ENCODE measurements around the gene FBRSL1. TPM values are rescaled to one million over a fixed set of nuclear protein-coding genes. Genes with fewer than 3 reads are reported as not detected.

The FBRSL1 gene
- polyA plus RNA-seq, 3 donors, result 0.39 to 28.7 (median 0.74) TPM

DNA sequence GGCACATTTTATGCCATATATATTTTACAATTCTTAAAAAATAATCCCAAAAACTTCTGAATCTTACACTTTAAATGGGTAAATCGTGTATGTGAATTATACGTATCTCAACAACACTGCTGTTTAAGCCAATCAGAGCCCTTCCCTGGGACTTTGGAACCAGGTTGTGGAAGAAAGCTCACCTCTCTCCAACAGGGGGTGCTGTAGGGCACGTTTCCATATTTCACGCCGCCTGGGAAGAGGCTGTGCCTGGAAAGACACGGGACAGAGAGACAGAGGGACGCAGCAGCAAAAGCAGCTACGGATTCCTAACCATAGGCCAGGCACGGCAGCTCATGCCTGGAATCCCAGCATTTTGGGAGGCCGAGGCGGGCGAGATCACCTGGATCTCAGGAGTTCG lies 29.4 kb upstream of the FBRSL1 start:
- Histone ChIP-seq H2AFZ (ENCODE audit: insufficient read depth, low read depth, low read length, poor library complexity, severe bottlenecking) (no peak overlapping the region), H3K79me2 (ENCODE audit: insufficient read depth, low read length) (no peaks in the 10 kb centered on the region), H3K9me3 (replicated peaks in 1 of 2; ENCODE audit: control insufficient read depth in 1 of 2, insufficient read depth in 1 of 2, low read length in 2 of 2) (peaks cover 0 to 6% of the 10 kb centered on the region in 2 donors), H4K20me1 (ENCODE audit: insufficient read depth, low read length) (peaks cover 2% of the 10 kb centered on the region), H3K4me3 (replicated peaks in 1 of 3; ENCODE audit: low read depth in 2 of 3, low read length in 3 of 3) (no peak overlapping the region), H3K4me1 (ENCODE audit: control insufficient read depth in 1 of 2, insufficient read depth in 2 of 2, low read length in 2 of 2) (peaks cover 8 to 11% of the 10 kb centered on the region in 2 donors), H3K4me2 (replicated peaks; ENCODE audit: extremely low read depth, low read length, poor library complexity, severe bottlenecking) (no peak overlapping the region), H3K9ac (ENCODE audit: insufficient read depth, low read length, poor library complexity, severe bottlenecking) (no peak overlapping the region), H3K36me3 (replicated peaks in 1 of 2; ENCODE audit: control insufficient read depth in 1 of 2, insufficient read depth in 2 of 2, low read length in 2 of 2) (no peaks in the 10 kb centered on the region), H3K27me3 (ENCODE audit: control insufficient read depth in 2 of 2, insufficient read depth in 2 of 2, low read length in 2 of 2) (peaks cover 0 to 2% of the 10 kb centered on the region in 2 donors), H3K27ac (ENCODE audit: low read depth in 1 of 2, low read length in 2 of 2) (no peak overlapping the region)
- intact Hi-C loops (cut with micrococcal nuclease), result no loop called here
- WGBS (ENCODE audit: insufficient coverage), result 100% methylated on average over 3 of the region's 13 CpGs
- Mint-ChIP-seq H3K4me1 (peaks cover 2% of the 10 kb centered on the region), H3K4me3 (no peak overlapping the region), H3K9me3 (peaks cover 4 to 14% (median 7%) of the 10 kb centered on the region in 7 donors), H3K27ac (no peak overlapping the region), H3K27me3 (ENCODE audit: low read depth in 3 of 3) (peaks cover 3 to 14% (median 12%) of the 10 kb centered on the region in 3 donors), H3K36me3 (no peaks in the 10 kb centered on the region)
- TF ChIP-seq, protein P1, sequence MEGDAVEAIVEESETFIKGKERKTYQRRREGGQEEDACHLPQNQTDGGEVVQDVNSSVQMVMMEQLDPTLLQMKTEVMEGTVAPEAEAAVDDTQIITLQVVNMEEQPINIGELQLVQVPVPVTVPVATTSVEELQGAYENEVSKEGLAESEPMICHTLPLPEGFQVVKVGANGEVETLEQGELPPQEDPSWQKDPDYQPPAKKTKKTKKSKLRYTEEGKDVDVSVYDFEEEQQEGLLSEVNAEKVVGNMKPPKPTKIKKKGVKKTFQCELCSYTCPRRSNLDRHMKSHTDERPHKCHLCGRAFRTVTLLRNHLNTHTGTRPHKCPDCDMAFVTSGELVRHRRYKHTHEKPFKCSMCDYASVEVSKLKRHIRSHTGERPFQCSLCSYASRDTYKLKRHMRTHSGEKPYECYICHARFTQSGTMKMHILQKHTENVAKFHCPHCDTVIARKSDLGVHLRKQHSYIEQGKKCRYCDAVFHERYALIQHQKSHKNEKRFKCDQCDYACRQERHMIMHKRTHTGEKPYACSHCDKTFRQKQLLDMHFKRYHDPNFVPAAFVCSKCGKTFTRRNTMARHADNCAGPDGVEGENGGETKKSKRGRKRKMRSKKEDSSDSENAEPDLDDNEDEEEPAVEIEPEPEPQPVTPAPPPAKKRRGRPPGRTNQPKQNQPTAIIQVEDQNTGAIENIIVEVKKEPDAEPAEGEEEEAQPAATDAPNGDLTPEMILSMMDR (IDR thresholded peaks at IDR 0.05), result peak; percentile 28
- no peak for DNase-seq

DNA sequence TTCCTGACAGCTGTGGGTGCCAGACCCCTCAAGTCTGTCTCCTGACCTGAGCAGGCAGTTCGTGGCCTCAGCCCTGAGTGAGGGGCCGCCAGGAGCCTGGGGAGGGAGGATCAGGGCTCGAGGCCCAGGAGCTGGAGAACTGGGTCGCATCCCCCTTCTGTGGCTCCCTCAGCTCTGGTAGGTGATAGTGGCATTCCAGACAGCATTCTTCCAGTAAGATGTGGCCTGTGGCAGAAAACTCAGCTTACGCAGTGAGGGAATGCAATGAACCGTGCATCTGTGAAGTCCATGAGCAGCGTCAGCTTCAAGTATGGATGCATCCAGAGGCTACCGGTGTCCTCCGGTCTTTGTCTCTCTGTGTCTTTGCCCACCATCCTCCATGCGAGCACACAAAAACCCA lies 28.4 kb upstream of the FBRSL1 start:
- TF ChIP-seq, protein P1 (IDR thresholded peaks at IDR 0.05), result no peak
- peaks cover 3% of the 10 kb centered on the region for H3K4me1 Mint-ChIP-seq
- H3K9me3 Mint-ChIP-seq, result peaks cover 0 to 11% (median 7%) of the 10 kb centered on the region in 7 donors
- Histone ChIP-seq H4K20me1 (ENCODE audit: insufficient read depth, low read length) (peaks cover 2% of the 10 kb centered on the region), H3K27ac (ENCODE audit: low read depth in 1 of 2, low read length in 2 of 2) (no peak overlapping the region), H3K4me1 (ENCODE audit: control insufficient read depth in 1 of 2, insufficient read depth in 2 of 2, low read length in 2 of 2) (peaks cover 8 to 11% of the 10 kb centered on the region in 2 donors), H3K9me3 (replicated peaks in 1 of 2; ENCODE audit: control insufficient read depth in 1 of 2, insufficient read depth in 1 of 2, low read length in 2 of 2) (peaks cover 0 to 6% of the 10 kb centered on the region in 2 donors), H3K4me3 (replicated peaks in 1 of 3; ENCODE audit: low read depth in 2 of 3, low read length in 3 of 3) (no peak overlapping the region), H3K36me3 (replicated peaks in 1 of 2; ENCODE audit: control insufficient read depth in 1 of 2, insufficient read depth in 2 of 2, low read length in 2 of 2) (no peaks in the 10 kb centered on the region), H3K27me3 (ENCODE audit: control insufficient read depth in 2 of 2, insufficient read depth in 2 of 2, low read length in 2 of 2) (peaks cover 0 to 2% of the 10 kb centered on the region in 2 donors), H3K79me2 (ENCODE audit: insufficient read depth, low read length) (no peaks in the 10 kb centered on the region), H2AFZ (ENCODE audit: insufficient read depth, low read depth, low read length, poor library complexity, severe bottlenecking) (no peak overlapping the region), H3K4me2 (replicated peaks; ENCODE audit: extremely low read depth, low read length, poor library complexity, severe bottlenecking) (no peak overlapping the region), H3K9ac (ENCODE audit: insufficient read depth, low read length, poor library complexity, severe bottlenecking) (no peak overlapping the region)
- no peak overlapping the region for H3K27ac Mint-ChIP-seq
- H3K36me3 Mint-ChIP-seq, result no peaks in the 10 kb centered on the region
- intact Hi-C loops (cut with micrococcal nuclease), result no loop called here
- 95% methylated on average over 9 of the region's 10 CpGs for WGBS (ENCODE audit: insufficient coverage)
- DNase-seq, result no peak
- H3K27me3 Mint-ChIP-seq (ENCODE audit: low read depth in 3 of 3), result peaks cover 3 to 13% (median 12%) of the 10 kb centered on the region in 3 donors
- no peak overlapping the region for H3K4me3 Mint-ChIP-seq
